HG03469 (cell line): Measurements from ENCODE around the gene HPS5.

Source experiments
- ATAC-seq: cut with Tn5 transposase; IDR thresholded peaks from one replicate; pipeline ENCODE4 v1.9.1; 2021; ENCODE audit warnings: mild to moderate bottlenecking, moderate library complexity, moderate number of reproducible peaks; ENCODE audit not compliant: unreplicated experiment

Gene HPS5

DNA sequence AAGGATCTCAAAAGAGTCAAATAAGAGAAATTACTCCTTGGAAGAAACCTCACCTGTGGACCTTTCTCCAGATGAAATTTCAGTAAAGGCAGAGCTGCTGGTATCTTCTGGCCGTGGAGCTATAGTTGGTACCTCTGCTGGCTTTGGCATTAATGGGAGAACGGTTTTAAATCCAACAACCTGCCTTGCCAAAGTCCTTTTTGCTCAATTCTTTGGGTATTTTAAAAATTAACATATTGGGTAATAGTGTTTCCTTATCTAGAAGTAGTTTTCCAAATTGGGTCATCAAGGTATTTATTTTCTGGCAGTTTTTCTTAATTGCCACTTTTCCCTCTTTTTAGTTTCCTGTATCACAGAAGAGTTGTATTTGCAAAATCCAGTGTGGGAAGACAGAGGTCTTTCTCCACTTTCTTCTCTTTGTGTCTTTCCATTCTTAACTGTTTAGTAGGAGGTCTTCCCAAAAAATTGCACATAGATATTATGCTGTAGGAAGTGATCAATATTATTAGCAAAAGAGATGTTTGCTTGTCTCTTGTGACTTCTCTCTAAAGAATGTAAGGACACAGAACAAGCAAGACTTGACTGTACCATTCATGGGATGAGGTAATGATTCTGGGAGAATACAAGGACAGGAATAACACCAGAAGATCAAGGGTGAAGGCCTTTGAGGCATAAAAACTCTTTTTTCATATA is 85.1 kb downstream of the HPS5 start, which contains the start of gene SAA4:
Gene SAA4 (minus strand): TSS at position 139 of the 693 bp plus-strand sequence. CDS start 876 bp downstream, outside the sequence.
- ATAC-seq, result no peak

DNA sequence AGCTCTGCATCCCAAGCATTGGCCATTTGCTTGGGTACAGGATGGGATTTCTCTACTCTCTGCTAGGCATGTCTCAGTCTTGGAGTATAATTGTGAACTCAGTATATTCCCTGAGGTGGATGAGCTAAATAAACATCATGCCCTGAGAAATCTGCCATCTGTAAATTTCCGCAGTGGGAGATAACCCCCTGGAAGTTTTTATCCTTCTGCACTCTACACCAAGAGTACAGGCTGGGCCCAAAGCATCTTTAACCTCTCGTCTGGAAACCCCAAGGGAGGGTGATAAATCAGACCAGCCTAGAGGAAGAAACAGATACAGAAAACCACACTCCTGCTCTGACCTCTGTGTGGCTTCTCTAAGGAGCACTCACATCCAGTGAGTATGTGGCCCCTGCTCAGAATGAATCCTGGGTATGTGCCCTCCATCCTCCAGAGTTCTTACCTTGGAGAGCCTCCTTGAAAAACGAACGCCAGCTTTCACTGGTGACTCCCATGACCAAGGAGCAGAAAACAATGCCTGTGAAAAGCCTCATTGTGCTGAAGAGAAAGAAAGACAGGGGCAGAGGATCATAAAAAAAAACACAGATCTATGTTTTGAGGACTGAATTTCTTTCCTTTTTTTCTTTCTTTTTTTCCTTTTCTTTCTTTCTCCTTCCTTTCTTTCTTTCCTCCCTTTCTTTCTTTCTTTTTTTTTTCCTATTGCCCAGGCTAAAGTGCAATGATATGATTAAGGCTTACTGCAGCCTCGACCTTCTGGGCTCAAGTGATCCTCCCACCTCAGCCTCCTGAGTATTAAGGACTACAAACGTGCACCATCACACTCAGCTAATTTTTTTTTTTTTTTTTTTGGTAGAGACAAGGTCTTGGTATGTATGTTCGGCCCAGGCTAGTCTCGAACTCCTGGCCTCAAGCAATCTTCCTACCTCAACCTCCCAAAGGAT is 86.3 kb downstream of the HPS5 start:
- ATAC-seq, result no peak

DNA sequence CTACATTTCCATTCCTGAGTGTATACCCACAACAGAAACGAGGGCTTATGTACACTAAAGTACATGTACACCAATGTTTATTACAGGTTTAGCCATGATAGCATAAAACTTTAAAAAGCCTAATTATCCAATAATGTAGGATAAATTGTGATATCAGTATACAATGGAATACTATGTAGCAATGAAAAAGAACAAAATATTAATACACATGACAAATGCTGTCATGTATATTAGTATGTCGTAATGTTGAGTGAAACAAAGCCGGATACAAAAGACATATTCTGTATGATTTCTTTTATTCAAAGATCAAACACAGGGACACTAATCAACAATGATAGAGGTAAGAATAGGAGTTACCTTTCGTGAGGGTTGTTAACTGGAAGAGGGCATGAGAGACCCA is 88.0 kb downstream of the HPS5 start:
- ATAC-seq, result no peak

DNA sequence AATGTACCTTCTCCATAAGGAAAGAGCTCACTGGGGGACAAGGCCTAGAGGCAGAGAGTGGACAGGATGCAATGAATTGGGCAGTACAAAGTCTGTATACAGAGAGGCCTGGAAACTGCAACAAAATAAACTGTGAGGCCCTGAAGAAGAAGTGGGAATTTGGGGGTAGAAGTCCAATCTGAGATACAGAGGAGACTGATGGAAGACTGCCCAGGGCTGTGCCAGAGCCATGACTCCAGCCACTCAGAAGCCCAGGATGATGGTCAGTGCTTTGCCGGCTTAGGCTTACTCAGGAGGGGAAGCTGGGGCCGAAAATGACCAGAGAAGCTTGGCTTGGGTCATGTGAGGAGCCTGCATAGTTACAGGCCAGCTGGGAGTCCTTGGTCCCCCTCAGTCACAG is 91.1 kb downstream of the HPS5 start:
- ATAC-seq, result no peak

DNA sequence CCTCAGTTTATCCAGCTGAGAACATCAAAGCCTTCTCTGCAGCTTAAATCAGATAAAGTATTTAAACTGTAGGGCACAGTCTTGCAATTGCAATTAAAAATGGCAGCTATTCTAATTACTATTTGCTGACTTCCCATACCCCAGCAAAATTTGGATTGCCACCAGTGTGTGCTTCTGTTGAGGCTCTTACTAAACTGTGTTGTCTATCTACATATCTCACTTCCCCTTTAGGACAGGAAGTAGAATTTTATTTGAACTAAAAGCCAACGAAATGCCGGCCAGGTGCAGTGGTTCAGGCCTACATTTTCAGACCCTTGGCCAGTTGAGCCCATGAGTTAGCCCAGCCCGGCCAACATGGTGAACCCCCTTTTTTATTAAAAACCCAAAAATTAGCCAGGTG is 92.4 kb downstream of the HPS5 start:
- ATAC-seq, result peak; percentile 87
